Right atrium auricular region (tissue), 2 donors: ENCODE results near the gene EPAS1. TPM values are rescaled to one million over a fixed set of nuclear protein-coding genes. Genes with fewer than 3 reads are reported as not detected.

Experiments
- DNase-seq: peaks from one replicate; pipeline ENCODE4 v3.0.0-alpha.2; 2019; ENCODE audit warnings: low spot score
- H3K27ac ChIP-seq, 2 donors: fragments of 200-600 bp; sonication (generic); 1 replicate in 1 of 2; 2 replicates in 1 of 2; pipeline ENCODE4 v1.5.1; 2016 to 2019
- H3K27me3 ChIP-seq, 2 donors: fragments of 200-600 bp; sonication (generic); one replicate each; pipeline versions ENCODE4 v1.5.1 to v1.6.0; 2017 to 2019
- H3K36me3 ChIP-seq: fragments of 200-600 bp; sonication (generic); one replicate; pipeline ENCODE4 v1.5.1; 2016
- H3K4me1 ChIP-seq, 2 donors: fragments of 200-600 bp; sonication (generic); one replicate each; pipeline versions ENCODE4 v1.5.1 to v1.6.0; 2017 to 2019
- H3K4me3 ChIP-seq, 2 donors: fragments of 200-600 bp; sonication (generic); 1 replicate in 1 of 2; 2 replicates in 1 of 2; pipeline ENCODE4 v1.5.1; 2017 to 2019; ENCODE audit warnings: mild to moderate bottlenecking in 1 of 2, moderate library complexity in 1 of 2
- H3K9me3 ChIP-seq, 2 donors: fragments of 200-600 bp; sonication (generic); one replicate each; pipeline ENCODE4 v1.5.1; 2019
- CTCF ChIP-seq, 2 donors: fragments of 200-600 bp; sonication (generic); IDR thresholded peaks; one replicate each; pipeline ENCODE4 v1.5.1; 2019; ENCODE audit warnings: antibody characterized with exemption in 2 of 2
- total RNA-seq, 2 donors: library from RNA; depleted of rRNA; stranded (reverse); fragments of >200 nt; gene quantifications; one replicate each; pipeline ENCODE4 v1.1.0, GENCODE V29; 2016

EPAS1 gene
- total RNA-seq, 2 donors from 2014 or later, result 257 to 311 TPM

DNA sequence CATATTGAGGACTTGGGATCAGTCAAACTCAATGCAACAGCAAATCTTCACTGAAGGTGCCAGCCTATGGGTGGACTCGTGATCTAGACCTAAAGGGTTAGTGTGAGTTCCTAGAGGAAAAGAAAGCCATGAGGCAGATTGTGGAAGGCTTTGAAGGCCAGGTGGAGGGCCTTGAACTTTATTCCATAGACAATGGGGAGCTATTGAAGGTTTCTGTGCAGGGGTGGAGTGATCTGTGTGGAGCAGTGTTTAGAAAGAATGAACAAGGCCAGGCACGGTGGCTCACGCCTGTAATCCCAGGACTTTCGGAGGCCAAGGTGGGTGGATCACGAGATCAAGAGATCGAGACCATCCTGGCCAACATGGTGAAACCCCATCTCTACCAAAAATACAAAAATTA is 61.5 kb downstream of the EPAS1 start:
- no peak for TF ChIP-seq CTCF (IDR thresholded peaks at IDR 0.05)
- DNase-seq, result no peak
- Histone ChIP-seq H3K4me3 (no peak overlapping the region), H3K27ac (no peak overlapping the region), H3K36me3 (peaks cover 76% of the 10 kb centered on the region), H3K27me3 (no peaks in the 10 kb centered on the region), H3K9me3 (no peaks in the 10 kb centered on the region), H3K4me1 (peaks cover 0 to 32% of the 10 kb centered on the region in 2 donors)

DNA sequence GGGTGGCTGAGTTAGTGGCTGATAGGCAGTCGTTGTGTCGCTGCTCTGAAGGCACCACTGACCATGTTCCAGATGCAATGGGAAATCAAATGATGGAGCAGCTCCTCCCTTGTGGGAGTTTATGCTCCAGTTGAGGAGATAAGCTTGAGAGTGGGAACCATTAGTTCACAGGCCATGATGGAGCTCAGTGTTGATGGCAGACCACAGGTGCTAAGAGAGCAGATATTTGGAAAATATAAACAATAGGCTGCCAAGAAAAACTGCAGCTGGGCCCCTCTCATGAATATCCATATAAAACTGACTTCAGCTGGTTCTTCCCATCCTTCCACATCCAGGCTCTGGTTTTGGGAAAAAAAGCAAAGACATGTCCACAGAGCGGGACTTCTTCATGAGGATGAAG is 63.1 kb downstream of the EPAS1 start:
- no peak for DNase-seq
- H3K4me1 ChIP-seq, result peaks cover 0 to 30% of the 10 kb centered on the region in 2 donors
- no peak overlapping the region for H3K4me3 ChIP-seq
- TF ChIP-seq CTCF (IDR thresholded peaks at IDR 0.05), result no peak
- H3K36me3 ChIP-seq, result peaks cover 67% of the 10 kb centered on the region
- no peaks in the 10 kb centered on the region for H3K9me3 ChIP-seq
- no peaks in the 10 kb centered on the region for H3K27me3 ChIP-seq
- no peak overlapping the region for H3K27ac ChIP-seq

- Histone ChIP-seq H3K27me3 (no peaks in the 10 kb centered on the region), H3K27ac (peak overlapping the region in 1 of 2 donors; percentile 23), H3K9me3 (no peaks in the 10 kb centered on the region), H3K4me3 (no peak overlapping the region), H3K4me1 (peaks cover 0 to 32% of the 10 kb centered on the region in 2 donors), H3K36me3 (peaks cover 53% of the 10 kb centered on the region)
- TF ChIP-seq CTCF (IDR thresholded peaks at IDR 0.05), result no peak
- DNase-seq, result no peak
These were observed 64.9 kb downstream of the EPAS1 start for GRCh38 chr2:46361920-46362666.

- Histone ChIP-seq H3K4me1 (peaks cover 0 to 32% of the 10 kb centered on the region in 2 donors), H3K27me3 (no peaks in the 10 kb centered on the region), H3K36me3 (peaks cover 53% of the 10 kb centered on the region), H3K9me3 (no peaks in the 10 kb centered on the region), H3K4me3 (no peak overlapping the region), H3K27ac (no peak overlapping the region)
- no peak for DNase-seq
- TF ChIP-seq CTCF (IDR thresholded peaks at IDR 0.05), result no peak
These were observed 65.4 kb downstream of the EPAS1 start for GRCh38 chr2:46362667-46363012.

DNA sequence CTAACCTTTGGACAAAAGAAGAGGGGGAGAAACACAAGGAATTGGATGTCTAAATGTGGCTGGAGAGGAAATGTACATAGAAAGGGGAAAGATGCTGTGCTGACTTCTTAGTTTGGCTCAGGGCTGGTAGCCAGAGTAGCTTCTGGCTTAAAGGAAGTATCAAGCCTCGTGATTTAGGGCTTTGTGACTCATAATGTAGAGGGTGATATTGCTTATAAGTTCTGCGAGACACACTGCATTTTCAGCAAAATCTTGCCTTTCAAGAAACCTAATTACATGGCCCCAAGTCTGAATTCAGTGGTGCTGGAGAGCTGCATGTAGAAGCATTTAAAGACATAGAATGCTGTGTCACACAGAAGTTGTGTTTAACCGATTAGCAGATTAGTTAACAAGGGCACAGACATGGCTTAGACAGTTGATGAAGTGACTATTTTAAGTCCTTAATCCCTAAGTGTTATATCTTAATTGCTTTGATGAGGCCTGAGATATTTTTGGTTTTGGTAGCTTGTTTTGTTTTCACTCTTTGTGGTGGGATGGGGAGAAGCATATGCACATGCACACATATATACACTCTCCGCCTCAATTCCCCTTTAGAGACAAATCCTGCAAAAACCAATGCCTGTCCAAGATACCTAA is 66.4 kb downstream of the EPAS1 start:
- peak overlapping the region in 1 of 2 donors; percentile 36 for H3K27ac ChIP-seq

More for the DNA sequence above, 66.4 kb downstream of the EPAS1 start:
- Histone ChIP-seq H3K4me3 (no peak overlapping the region), H3K36me3 (peaks cover 44% of the 10 kb centered on the region), H3K9me3 (no peaks in the 10 kb centered on the region), H3K4me1 (peaks cover 0 to 26% of the 10 kb centered on the region in 2 donors), H3K27me3 (no peaks in the 10 kb centered on the region)
- no peak for DNase-seq
- no peak for TF ChIP-seq CTCF (IDR thresholded peaks at IDR 0.05)
